ENCODE results near the gene CACNA2D1. TPM values are rescaled to one million over a fixed set of nuclear protein-coding genes. Genes with fewer than 3 reads are reported as not detected.

The CACNA2D1 gene
- polyA plus RNA-seq, 1 experiment = 6.0 TPM

DNA sequence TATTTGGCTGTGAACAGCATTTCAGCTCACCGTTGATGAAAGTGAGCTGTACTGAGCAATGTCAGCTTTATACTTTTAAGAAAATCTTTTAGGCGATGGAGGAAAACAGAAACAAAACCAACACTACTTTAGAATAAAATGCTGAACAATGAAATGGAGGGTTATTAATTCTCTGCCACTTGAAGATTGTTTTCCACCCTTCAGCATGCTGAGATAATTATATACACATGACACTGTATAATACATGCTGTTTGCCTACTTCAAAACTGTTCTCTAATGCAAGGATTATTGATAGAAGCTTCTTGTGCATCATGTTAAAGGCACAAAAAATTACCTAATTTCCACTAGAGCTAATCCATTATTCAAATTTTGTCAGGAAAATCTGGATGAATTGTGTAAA, 66.8 kb downstream of the CACNA2D1 start:
- CTCF ChIA-PET = no interaction called here
- no peak overlapping the region for H3K4me3 ChIP-seq (ENCODE audit: low read depth, low read length)

GRCh38 chr7:82375713-82376112, 67.9 kb downstream of the CACNA2D1 start:
- Histone ChIP-seq H3K27me3 (ENCODE audit: control insufficient read depth, insufficient read depth, low read length) (no peaks in the 10 kb centered on the region), H3K4me3 (ENCODE audit: low read depth, low read length) (no peak overlapping the region), H3K36me3 (ENCODE audit: control insufficient read depth, insufficient read depth, low read length) (no peaks in the 10 kb centered on the region)
- no peak for DNase-seq (ENCODE audit: low read depth)
- POLR2A ChIA-PET = no interaction called here
- CTCF ChIA-PET = no interaction called here
- TF ChIP-seq, protein P1, sequence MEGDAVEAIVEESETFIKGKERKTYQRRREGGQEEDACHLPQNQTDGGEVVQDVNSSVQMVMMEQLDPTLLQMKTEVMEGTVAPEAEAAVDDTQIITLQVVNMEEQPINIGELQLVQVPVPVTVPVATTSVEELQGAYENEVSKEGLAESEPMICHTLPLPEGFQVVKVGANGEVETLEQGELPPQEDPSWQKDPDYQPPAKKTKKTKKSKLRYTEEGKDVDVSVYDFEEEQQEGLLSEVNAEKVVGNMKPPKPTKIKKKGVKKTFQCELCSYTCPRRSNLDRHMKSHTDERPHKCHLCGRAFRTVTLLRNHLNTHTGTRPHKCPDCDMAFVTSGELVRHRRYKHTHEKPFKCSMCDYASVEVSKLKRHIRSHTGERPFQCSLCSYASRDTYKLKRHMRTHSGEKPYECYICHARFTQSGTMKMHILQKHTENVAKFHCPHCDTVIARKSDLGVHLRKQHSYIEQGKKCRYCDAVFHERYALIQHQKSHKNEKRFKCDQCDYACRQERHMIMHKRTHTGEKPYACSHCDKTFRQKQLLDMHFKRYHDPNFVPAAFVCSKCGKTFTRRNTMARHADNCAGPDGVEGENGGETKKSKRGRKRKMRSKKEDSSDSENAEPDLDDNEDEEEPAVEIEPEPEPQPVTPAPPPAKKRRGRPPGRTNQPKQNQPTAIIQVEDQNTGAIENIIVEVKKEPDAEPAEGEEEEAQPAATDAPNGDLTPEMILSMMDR (IDR thresholded peaks at IDR 0.05; ENCODE audit: insufficient read depth, low read depth, low read length) = no peak

More for the DNA sequence above, 66.8 kb downstream of the CACNA2D1 start:
- Histone ChIP-seq H3K27me3 (ENCODE audit: control insufficient read depth, insufficient read depth, low read length) (no peaks in the 10 kb centered on the region), H3K36me3 (ENCODE audit: control insufficient read depth, insufficient read depth, low read length) (no peaks in the 10 kb centered on the region)
- TF ChIP-seq, protein P1 (IDR thresholded peaks at IDR 0.05; ENCODE audit: insufficient read depth, low read depth, low read length) = no peak
- POLR2A ChIA-PET = no interaction called here
- DNase-seq (ENCODE audit: low read depth) = no peak

DNA sequence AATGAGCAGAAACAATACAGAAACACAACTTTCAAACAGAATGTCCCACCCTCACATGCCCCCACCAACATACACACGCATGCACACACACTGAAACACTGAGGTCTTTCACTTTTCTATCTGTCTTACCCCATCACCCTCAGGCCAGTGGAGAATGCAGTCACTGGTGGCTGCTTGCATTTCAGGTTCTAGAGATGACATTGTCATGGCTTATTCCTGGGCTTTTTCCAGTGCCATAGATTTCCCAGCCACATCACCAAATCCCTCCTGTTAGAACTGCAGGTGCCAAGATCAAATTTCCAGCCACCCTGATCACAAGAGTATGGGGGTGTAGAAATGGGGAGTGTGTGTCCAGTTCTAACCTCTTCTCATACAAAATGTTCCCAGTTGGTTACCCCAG, 68.4 kb downstream of the CACNA2D1 start:
- POLR2A ChIA-PET = interaction anchor here (0.6 kb wide), 1 partner anchor 84 kb away, joined by 5 read pairs; no protein-coding TSS in a partner anchor
- DNase-seq (ENCODE audit: low read depth) = no peak
- Histone ChIP-seq H3K36me3 (ENCODE audit: control insufficient read depth, insufficient read depth, low read length) (no peaks in the 10 kb centered on the region), H3K27me3 (ENCODE audit: control insufficient read depth, insufficient read depth, low read length) (no peaks in the 10 kb centered on the region), H3K4me3 (ENCODE audit: low read depth, low read length) (no peak overlapping the region)
- CTCF ChIA-PET = no interaction called here
- TF ChIP-seq, protein P1 (IDR thresholded peaks at IDR 0.05; ENCODE audit: insufficient read depth, low read depth, low read length) = no peak

DNA sequence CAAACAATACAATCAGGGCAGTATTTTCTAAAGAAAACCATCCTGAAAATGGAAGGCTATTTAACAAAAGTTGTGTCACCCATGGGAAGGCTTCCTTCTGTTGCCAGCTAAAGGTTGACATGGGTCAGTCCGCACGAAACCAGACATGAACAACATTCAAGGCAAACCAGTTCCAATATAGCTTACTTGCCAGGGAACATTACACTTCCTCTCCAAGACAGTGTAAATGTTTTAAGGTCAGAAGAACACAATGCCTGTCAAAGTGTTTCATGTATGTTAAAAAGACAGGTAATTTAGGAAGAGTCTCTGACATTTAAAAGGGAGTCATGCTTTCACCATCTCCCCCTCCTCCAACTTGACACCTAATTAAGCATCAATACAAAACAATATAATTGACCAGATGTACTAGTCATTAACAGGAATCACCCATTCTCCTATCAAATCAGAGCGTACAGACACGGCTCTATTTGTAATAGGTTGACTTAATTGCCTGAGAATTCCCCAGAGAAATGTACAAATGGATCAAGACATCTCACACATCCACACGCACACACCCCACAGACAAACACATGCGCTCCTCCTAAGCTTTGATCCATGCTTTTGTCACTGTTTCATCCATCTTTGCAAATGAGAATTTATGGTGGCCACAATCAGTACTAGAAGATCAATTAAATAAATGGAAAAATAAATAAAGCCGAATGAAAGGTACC, 69.5 kb downstream of the CACNA2D1 start:
- CTCF ChIA-PET = no interaction called here
- no peaks in the 10 kb centered on the region for H3K36me3 ChIP-seq (ENCODE audit: control insufficient read depth, insufficient read depth, low read length)
- H3K27me3 ChIP-seq (ENCODE audit: control insufficient read depth, insufficient read depth, low read length) = no peaks in the 10 kb centered on the region
- TF ChIP-seq, protein P1 (IDR thresholded peaks at IDR 0.05; ENCODE audit: insufficient read depth, low read depth, low read length) = no peak
- DNase-seq (ENCODE audit: low read depth) = no peak
- POLR2A ChIA-PET = no interaction called here
- H3K4me3 ChIP-seq (ENCODE audit: low read depth, low read length) = no peak overlapping the region

DNA sequence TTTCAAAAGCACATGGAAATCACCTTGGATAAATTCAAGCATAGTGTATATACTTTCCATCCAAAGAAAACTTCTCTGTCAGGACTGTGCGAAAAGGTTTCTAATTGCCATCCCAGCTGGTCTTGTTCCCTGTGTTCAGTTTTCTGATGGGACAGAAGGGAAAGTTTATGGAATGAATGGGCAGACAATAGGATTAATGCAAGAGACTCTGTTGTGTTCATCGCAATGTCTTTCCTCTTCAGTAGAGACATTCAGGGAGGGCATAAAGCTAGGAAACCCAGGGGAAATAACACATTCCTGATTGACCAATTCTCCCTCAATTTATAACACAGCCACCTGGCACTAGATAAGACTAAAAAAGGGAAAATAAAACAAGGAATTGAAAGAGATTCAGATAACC, 78.9 kb downstream of the CACNA2D1 start:
- TF ChIP-seq, protein P1 (IDR thresholded peaks at IDR 0.05; ENCODE audit: insufficient read depth, low read depth, low read length) = no peak
- CTCF ChIA-PET = no interaction called here
- H3K4me3 ChIP-seq (ENCODE audit: low read depth, low read length) = no peak overlapping the region
- no peaks in the 10 kb centered on the region for H3K36me3 ChIP-seq (ENCODE audit: control insufficient read depth, insufficient read depth, low read length)
- POLR2A ChIA-PET = no interaction called here
- DNase-seq (ENCODE audit: low read depth) = no peak
- H3K27me3 ChIP-seq (ENCODE audit: control insufficient read depth, insufficient read depth, low read length) = no peaks in the 10 kb centered on the region
